ENCODE data around the gene ADGRA1. TPM values are rescaled to one million over a fixed set of nuclear protein-coding genes. Genes with fewer than 3 reads are reported as not detected.
A peak's percentile ranks its signal among the peaks of the same experiment; 100 is the strongest.

Gene ADGRA1
- polyA plus RNA-seq, 3 donors from 2014 or later = not detected

- Mint-ChIP-seq H3K4me3 (no peak overlapping the region), H3K4me1 (no peaks in the 10 kb centered on the region), H3K36me3 (no peaks in the 10 kb centered on the region), H3K9me3 (no peaks in the 10 kb centered on the region), H3K27ac (peak overlapping the region in 1 of 6 donors; percentile 19), H3K27me3 (ENCODE audit: low read depth in 3 of 3) (no peaks in the 10 kb centered on the region)
- DNase-seq = no peak
These were observed 12.2 kb upstream of the ADGRA1 start for GRCh38 chr10:133075346-133076137.

- Mint-ChIP-seq H3K9me3 (no peaks in the 10 kb centered on the region), H3K27me3 (ENCODE audit: low read depth in 3 of 3) (no peaks in the 10 kb centered on the region), H3K4me3 (no peak overlapping the region), H3K36me3 (no peaks in the 10 kb centered on the region), H3K4me1 (no peaks in the 10 kb centered on the region), H3K27ac (no peak overlapping the region)
- DNase-seq = no peak
These were observed 11.3 kb upstream of the ADGRA1 start for GRCh38 chr10:133076274-133077038.

GRCh38 chr10:133079836-133080682 is 7.7 kb upstream of the ADGRA1 start:
- H3K4me3 Mint-ChIP-seq = no peak overlapping the region
- peaks cover 0 to 4% (median 3%) of the 10 kb centered on the region in 3 donors for H3K27me3 Mint-ChIP-seq (ENCODE audit: low read depth in 3 of 3)
- no peak overlapping the region for H3K27ac Mint-ChIP-seq
- H3K4me1 Mint-ChIP-seq = no peaks in the 10 kb centered on the region
- H3K9me3 Mint-ChIP-seq = no peaks in the 10 kb centered on the region
- H3K36me3 Mint-ChIP-seq = no peaks in the 10 kb centered on the region
- DNase-seq = no peak

GRCh38 chr10:133080683-133081040 is 7.1 kb upstream of the ADGRA1 start:
- H3K36me3 Mint-ChIP-seq = no peaks in the 10 kb centered on the region
- DNase-seq = no peak
- no peak overlapping the region for H3K27ac Mint-ChIP-seq
- peaks cover 0 to 4% (median 3%) of the 10 kb centered on the region in 3 donors for H3K27me3 Mint-ChIP-seq (ENCODE audit: low read depth in 3 of 3)
- no peak overlapping the region for H3K4me3 Mint-ChIP-seq
- H3K9me3 Mint-ChIP-seq = no peaks in the 10 kb centered on the region
- no peaks in the 10 kb centered on the region for H3K4me1 Mint-ChIP-seq

GRCh38 chr10:133081636-133082035 is 6.1 kb upstream of the ADGRA1 start:
- no peak for DNase-seq
- Mint-ChIP-seq H3K4me3 (no peak overlapping the region), H3K4me1 (no peaks in the 10 kb centered on the region), H3K36me3 (no peaks in the 10 kb centered on the region), H3K27ac (no peak overlapping the region), H3K27me3 (ENCODE audit: low read depth in 3 of 3) (peaks cover under 1 to 4% (median 3%) of the 10 kb centered on the region in 3 donors), H3K9me3 (no peaks in the 10 kb centered on the region)

GRCh38 chr10:133082685-133083421 is 4.9 kb upstream of the ADGRA1 start:
- Mint-ChIP-seq H3K4me1 (no peaks in the 10 kb centered on the region), H3K36me3 (no peaks in the 10 kb centered on the region), H3K9me3 (no peaks in the 10 kb centered on the region), H3K27me3 (ENCODE audit: low read depth in 3 of 3) (peaks cover 4 to 5% (median 5%) of the 10 kb centered on the region in 3 donors), H3K27ac (no peak overlapping the region), H3K4me3 (no peak overlapping the region)
- DNase-seq = no peak

GRCh38 chr10:133083422-133084100 is 4.2 kb upstream of the ADGRA1 start:
- no peaks in the 10 kb centered on the region for H3K9me3 Mint-ChIP-seq
- no peak for DNase-seq
- H3K27ac Mint-ChIP-seq = no peak overlapping the region
- no peak overlapping the region for H3K4me3 Mint-ChIP-seq
- H3K36me3 Mint-ChIP-seq = no peaks in the 10 kb centered on the region
- peaks cover 4 to 5% (median 5%) of the 10 kb centered on the region in 3 donors for H3K27me3 Mint-ChIP-seq (ENCODE audit: low read depth in 3 of 3)
- H3K4me1 Mint-ChIP-seq = no peaks in the 10 kb centered on the region

GRCh38 chr10:133084491-133084890 is 3.2 kb upstream of the ADGRA1 start:
- H3K4me3 Mint-ChIP-seq = no peak overlapping the region
- DNase-seq = no peak
- H3K27me3 Mint-ChIP-seq (ENCODE audit: low read depth in 3 of 3) = peaks cover 5 to 8% (median 6%) of the 10 kb centered on the region in 3 donors
- H3K9me3 Mint-ChIP-seq = no peaks in the 10 kb centered on the region
- no peaks in the 10 kb centered on the region for H3K4me1 Mint-ChIP-seq
- no peaks in the 10 kb centered on the region for H3K36me3 Mint-ChIP-seq
- H3K27ac Mint-ChIP-seq = no peak overlapping the region

GRCh38 chr10:133085251-133086125 is 2.2 kb upstream of the ADGRA1 start:
- H3K27ac Mint-ChIP-seq = no peak overlapping the region
- H3K9me3 Mint-ChIP-seq = no peaks in the 10 kb centered on the region
- DNase-seq = no peak
- H3K4me3 Mint-ChIP-seq = no peak overlapping the region
- H3K36me3 Mint-ChIP-seq = no peaks in the 10 kb centered on the region
- H3K4me1 Mint-ChIP-seq = no peaks in the 10 kb centered on the region
- peaks cover 5 to 11% (median 6%) of the 10 kb centered on the region in 3 donors for H3K27me3 Mint-ChIP-seq (ENCODE audit: low read depth in 3 of 3)

GRCh38 chr10:133086247-133086646 is 1.5 kb upstream of the ADGRA1 start:
- no peak for DNase-seq
- H3K27me3 Mint-ChIP-seq (ENCODE audit: low read depth in 3 of 3) = peaks cover 5 to 15% (median 10%) of the 10 kb centered on the region in 3 donors
- peaks cover 0 to 2% of the 10 kb centered on the region in 2 donors for H3K4me1 Mint-ChIP-seq
- no peak overlapping the region for H3K27ac Mint-ChIP-seq
- no peaks in the 10 kb centered on the region for H3K36me3 Mint-ChIP-seq
- H3K4me3 Mint-ChIP-seq = no peak overlapping the region
- peaks cover 0 to 1% (median 0%) of the 10 kb centered on the region in 6 donors for H3K9me3 Mint-ChIP-seq

GRCh38 chr10:133087045-133087678 is 562 bp upstream of the ADGRA1 start:
- no peak for DNase-seq
- Mint-ChIP-seq H3K27me3 (ENCODE audit: low read depth in 3 of 3) (peaks cover 5 to 15% (median 11%) of the 10 kb centered on the region in 3 donors), H3K27ac (no peak overlapping the region), H3K4me1 (peaks cover 0 to 4% of the 10 kb centered on the region in 2 donors), H3K4me3 (no peak overlapping the region), H3K9me3 (peaks cover 0 to 2% (median 0%) of the 10 kb centered on the region in 6 donors), H3K36me3 (no peaks in the 10 kb centered on the region)
